Right kidney (tissue), 1 donor: ENCODE results near the gene CYFIP1.

Source experiments
- DNase-seq: peaks from one replicate; pipeline ENCODE4 v3.0.0-alpha.2; 2016

The CYFIP1 gene

GRCh38 chr15:22868495-22868894 lies 111.7 kb downstream of the CYFIP1 start:
- DNase-seq, result no peak

- no peak for DNase-seq
These were observed 112.3 kb downstream of the CYFIP1 start for GRCh38 chr15:22867886-22868285.

- no peak for DNase-seq
These were observed 114.1 kb downstream of the CYFIP1 start for GRCh38 chr15:22866079-22866478.

GRCh38 chr15:22863356-22863755 lies 116.8 kb downstream of the CYFIP1 start:
- no peak for DNase-seq

DNA sequence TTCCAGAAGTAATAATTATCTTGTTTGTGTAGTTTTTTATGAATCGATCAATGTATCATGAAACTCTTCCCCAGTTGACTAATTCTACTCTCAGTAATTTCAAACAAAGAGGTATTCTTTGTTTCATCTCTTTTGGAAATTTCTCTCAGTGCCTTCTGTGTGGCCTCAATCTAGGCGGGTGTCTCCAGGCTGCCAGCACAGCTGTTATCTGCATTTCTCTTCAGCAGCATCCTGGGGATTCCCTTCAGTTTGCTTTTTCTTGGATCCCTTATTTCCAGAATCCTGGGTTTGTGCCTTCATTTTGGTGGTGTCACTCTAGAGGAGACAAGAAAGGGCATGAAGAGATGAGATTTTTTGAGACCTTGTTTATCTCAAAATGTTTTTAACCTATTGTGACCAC lies 119.0 kb downstream of the CYFIP1 start:
- no peak for DNase-seq

- DNase-seq, result no peak
These were observed 123.5 kb downstream of the CYFIP1 start for GRCh38 chr15:22856659-22857058.

DNA sequence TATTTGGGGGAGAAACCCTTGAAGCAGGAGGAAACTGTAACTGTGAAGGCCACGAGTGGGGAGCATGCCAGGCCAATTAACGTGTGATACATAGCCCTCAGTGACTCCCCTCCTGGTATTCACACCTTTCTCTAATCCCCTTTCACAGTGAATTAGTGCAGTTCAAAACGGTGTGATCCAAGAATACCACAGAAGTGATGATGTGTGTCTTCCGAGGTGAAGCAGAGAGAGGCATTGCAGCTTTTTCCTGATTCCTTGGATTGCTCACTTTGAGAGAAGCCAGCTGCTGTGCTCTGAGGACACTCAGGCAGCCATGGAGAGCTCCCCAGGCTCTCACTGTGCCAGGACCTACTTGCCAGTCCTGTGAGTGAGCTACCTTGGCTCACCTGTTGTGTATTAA lies 124.4 kb downstream of the CYFIP1 start:
- DNase-seq, result no peak

- no peak for DNase-seq
These were observed 128.7 kb downstream of the CYFIP1 start for GRCh38 chr15:22851513-22851912.

DNA sequence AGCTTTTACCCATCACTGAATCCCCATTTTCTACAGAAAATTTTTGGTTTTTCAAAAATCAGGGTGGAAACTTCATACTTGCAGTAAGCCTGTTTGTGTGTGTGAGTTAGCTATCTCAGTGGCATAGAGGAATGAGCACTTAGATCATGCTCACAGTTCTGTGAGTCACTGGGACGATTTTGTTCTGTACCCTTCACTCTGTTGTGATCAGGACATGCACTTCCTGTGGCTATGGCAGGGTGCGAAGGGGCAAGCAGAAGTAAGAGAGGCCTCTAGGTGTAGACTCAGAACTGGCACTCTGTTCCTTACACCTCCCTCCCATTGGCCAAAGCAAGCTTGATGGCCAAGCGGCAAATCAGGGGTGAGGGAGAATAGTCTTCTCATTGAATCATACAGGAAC lies 130.1 kb downstream of the CYFIP1 start:
- DNase-seq, result no peak

DNA sequence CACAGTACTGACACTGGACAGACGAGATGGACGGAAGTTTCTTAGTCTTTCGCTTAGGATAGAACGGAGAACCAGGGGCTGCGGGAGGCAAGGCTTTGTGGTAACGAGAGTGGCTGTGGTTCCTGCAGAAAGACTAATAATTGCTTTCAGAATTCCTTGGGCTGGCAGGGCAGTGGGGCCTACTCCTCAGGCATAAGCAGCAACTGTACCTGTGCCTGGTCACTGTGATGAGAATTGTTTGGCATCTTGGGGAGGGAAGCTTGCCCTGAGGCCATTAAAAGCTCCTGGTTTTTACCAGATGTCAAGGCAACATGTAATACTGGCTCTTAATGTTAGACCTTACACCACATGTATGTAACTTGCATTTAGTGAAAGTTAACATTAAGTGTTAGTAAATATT lies 134.1 kb downstream of the CYFIP1 start:
- no peak for DNase-seq

DNA sequence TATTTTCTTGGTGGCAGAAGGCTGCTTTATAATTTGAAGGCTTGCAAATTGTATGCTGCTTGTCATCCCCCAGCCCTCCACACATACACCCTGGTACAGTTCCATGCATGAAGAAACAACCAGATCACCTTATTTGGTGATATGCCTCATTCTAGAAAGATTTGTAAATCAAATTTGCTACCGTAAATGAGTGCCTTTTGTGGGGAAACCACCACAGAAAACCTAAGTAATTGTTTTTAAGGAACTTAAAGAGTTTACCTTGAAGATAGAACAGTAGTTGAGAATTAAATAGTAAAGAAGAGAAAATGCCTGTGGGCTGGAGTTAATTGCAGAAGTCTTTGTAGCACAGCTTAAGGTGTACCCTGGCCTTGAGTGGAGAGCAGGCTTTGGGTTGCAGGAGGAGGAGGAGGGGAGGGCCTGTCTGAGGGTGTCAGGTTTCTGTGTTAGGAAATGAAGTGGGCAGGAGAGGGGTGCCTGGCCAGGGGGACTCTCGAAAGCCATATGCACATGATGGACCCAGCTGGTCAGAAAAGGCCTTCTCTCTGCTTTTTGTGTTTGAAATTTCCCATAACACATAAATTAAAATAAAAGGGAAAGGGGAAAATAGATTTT lies 134.8 kb downstream of the CYFIP1 start:
- DNase-seq, result no peak

DNA sequence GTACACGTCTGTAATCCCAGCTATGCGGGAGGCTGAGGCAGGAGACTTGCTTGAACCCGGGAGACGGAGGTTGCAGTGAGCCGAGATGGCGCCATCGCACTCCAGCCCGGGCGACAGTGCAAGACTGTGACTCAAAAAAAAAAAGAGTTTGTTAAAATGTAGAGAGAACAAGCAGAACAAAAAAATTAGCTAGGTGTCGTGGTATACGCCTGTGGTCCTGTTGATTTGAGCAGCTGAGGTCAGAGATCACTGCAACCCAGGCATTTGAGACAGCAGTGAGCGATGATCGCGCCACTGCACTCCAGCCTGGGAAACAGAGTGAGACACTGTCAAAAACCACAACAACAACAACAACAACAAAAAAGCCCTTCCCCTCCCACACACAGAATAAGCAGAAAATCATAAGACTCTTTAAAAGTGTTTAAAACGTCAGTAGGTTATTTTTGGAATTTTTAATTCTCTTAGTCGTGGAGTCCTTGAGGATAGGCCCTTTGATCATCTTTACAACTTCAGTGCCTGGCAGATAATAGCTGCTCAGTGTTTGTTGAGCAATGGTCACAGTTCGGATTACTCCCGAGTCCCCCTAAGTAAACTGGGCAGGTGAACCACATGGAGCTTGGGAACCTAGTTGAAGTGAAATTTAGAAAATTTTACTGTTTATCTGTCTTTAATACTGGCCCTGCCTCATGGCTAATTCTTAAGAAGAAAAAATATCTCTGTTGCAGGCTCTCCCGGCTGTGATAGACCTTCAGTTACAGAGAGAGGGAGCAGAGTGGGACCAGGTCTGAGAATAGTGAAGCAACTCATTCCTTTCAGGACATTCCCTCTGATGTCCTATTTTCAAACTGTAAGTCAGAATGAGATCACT lies 135.5 kb downstream of the CYFIP1 start:
- no peak for DNase-seq

DNA sequence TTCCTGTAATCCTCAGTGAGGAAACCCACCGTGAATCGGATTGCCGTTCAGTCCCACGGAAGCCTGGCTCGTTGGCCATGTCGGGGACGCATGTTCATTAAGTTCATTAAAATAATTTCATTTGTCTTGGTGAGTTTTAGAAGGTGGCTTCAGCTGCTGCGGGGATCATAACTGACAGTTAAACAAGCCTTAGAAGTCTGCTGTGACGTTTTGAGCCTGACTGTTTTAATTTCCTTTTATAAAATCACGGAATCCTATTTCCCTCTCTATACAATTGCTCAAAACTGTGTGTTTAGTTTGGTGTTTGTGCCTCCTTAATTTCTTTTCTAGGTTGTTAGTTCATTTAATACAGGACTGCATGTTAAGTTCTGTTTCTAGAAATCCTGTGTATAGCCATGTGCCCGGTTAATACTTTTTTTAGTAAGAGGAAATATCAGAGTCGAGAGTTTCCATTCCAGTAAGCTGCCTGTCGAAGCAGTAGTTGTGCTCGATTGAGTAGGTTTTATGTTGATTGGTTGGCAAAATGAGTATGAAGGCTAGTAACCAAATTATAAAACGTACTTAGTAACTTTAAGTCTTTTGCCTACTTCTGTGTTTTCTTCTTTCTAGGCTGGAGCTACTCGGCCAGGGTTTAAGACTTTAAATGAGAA lies 141.0 kb downstream of the CYFIP1 start:
- no peak for DNase-seq

- peak; percentile 98 for DNase-seq
These were observed 141.7 kb downstream of the CYFIP1 start, which contains the start of gene NIPA2 for GRCh38 chr15:22838292-22839042. Gene NIPA2 (plus strand): TSS chr15:22838666. CDS start chr15:22851732, 13,066 bp downstream.

DNA sequence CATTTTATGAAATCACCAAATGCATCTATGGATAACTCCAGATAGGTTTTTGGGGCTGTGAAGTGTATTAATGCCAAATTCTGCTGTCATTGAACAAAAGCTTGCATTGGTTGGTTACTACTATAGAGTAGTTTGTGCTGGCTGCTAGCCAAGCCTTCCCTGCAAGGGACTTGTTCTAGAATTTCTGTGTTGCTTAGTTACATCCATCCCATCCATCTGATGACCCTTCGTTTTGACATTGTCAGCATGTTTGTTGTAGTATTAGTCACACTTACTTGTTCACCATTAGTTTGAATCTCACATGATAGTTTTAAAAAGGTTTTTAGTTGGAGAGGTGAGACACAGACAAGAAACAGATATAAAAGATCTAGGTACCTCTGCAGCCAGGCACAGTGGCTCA lies 148.7 kb downstream of the CYFIP1 start:
- no peak for DNase-seq

DNA sequence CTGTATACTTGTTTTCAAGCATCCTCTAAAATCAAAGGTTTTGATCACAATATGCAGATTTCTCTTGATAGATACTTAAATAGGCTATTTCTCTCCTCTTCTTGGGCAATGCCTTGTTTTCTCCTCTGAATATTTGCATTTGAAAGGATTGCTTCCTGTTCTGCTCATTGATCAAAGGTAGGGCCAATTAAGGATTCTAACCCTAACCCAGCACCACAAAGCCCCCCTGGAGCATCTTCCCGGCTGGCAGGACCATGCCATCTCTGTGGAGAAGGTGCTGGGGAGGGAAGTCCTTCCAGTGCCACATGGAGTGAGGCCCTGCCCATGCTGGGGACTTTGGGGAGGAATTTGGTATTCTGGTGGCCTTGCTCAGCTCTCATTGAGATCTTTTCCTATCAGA lies 153.0 kb downstream of the CYFIP1 start:
- no peak for DNase-seq

- DNase-seq, result no peak
These were observed 156.6 kb downstream of the CYFIP1 start for GRCh38 chr15:22823495-22824128.

GRCh38 chr15:22819651-22820050 lies 160.5 kb downstream of the CYFIP1 start:
- no peak for DNase-seq
